Astrocyte (in vitro differentiated cells and primary cell): ENCODE measurements around the gene RBPMS2. TPM values are rescaled to one million over a fixed set of nuclear protein-coding genes. Genes with fewer than 3 reads are reported as not detected.

Source experiments
- DNase-seq: peaks from one replicate; pipeline ENCODE4 v3.0.0-alpha.2; 2010; ENCODE audit warnings: low read depth
- FAIRE-seq: peaks from 2 replicates; lab custom pipeline; 2011; peaks lifted over from hg19 to GRCh38; lab: Jason Lieb, UNC
- H2AFZ ChIP-seq: 2 replicates; pipeline ENCODE4 v1.6.0; 2012; ENCODE audit warnings: low read depth, low read length, inconsistent platforms
- H3K27ac ChIP-seq: 2 replicates; pipeline ENCODE4 v1.5.1; 2011; ENCODE audit warnings: low read depth, low read length, inconsistent platforms
- H3K27me3 ChIP-seq: 2 replicates; pipeline ENCODE4 v1.6.0; 2011; ENCODE audit warnings: low read length, inconsistent platforms; ENCODE audit not compliant: insufficient read depth
- H3K36me3 ChIP-seq: 2 replicates; pipeline ENCODE4 v1.5.1; 2011; ENCODE audit warnings: low read length, inconsistent platforms; ENCODE audit not compliant: insufficient read depth
- H3K4me1 ChIP-seq: 2 replicates; pipeline ENCODE4 v1.5.1; 2011; ENCODE audit warnings: low read length, inconsistent platforms; ENCODE audit not compliant: insufficient read depth
- H3K4me2 ChIP-seq: 2 replicates; pipeline ENCODE4 v1.6.0; 2012; ENCODE audit warnings: low read length, inconsistent platforms
- H3K4me3 ChIP-seq: 2 replicates; pipeline ENCODE4 v1.5.1; 2011; ENCODE audit warnings: low read depth, mild to moderate bottlenecking, low read length, inconsistent platforms; ENCODE audit not compliant: insufficient read depth
- H3K79me2 ChIP-seq: 2 replicates; pipeline ENCODE4 v1.6.0; 2012; ENCODE audit warnings: mild to moderate bottlenecking, low read length, inconsistent platforms; ENCODE audit not compliant: insufficient read depth
- H3K9ac ChIP-seq: 2 replicates; pipeline ENCODE4 v1.6.0; 2012; ENCODE audit warnings: mild to moderate bottlenecking, low read length, inconsistent platforms
- H3K9me3 ChIP-seq: 2 replicates; pipeline ENCODE4 v1.5.1; 2012; ENCODE audit warnings: low read depth, mild to moderate bottlenecking, low read length, inconsistent platforms; ENCODE audit not compliant: insufficient read depth
- H4K20me1 ChIP-seq: 2 replicates; pipeline ENCODE4 v1.6.0; 2012; ENCODE audit warnings: low read length, inconsistent platforms; ENCODE audit not compliant: insufficient read depth
- H3K27ac Mint-ChIP-seq: one replicate; pipeline ENCODE4 v1.8.0; 2021; ENCODE audit warnings: mild to moderate bottlenecking, mixed read lengths; ENCODE audit not compliant: unreplicated experiment
- H3K27me3 Mint-ChIP-seq: one replicate; pipeline ENCODE4 v1.8.0; 2021; ENCODE audit warnings: low read depth, mixed read lengths; ENCODE audit not compliant: unreplicated experiment
- H3K36me3 Mint-ChIP-seq: one replicate; pipeline ENCODE4 v1.8.0; 2021; ENCODE audit warnings: low read depth, mixed read lengths; ENCODE audit not compliant: unreplicated experiment
- H3K4me1 Mint-ChIP-seq: one replicate; pipeline ENCODE4 v1.8.0; 2021; ENCODE audit warnings: low read depth, mixed read lengths; ENCODE audit not compliant: unreplicated experiment
- H3K4me3 Mint-ChIP-seq: one replicate; pipeline ENCODE4 v1.8.0; 2021; ENCODE audit warnings: mild to moderate bottlenecking, moderate library complexity, mixed read lengths; ENCODE audit not compliant: unreplicated experiment
- H3K9me3 Mint-ChIP-seq: one replicate; pipeline ENCODE4 v1.8.0; 2021; ENCODE audit warnings: mild to moderate bottlenecking, mixed read lengths; ENCODE audit not compliant: unreplicated experiment
- EZH2 ChIP-seq: IDR thresholded peaks from 2 replicates; pipeline ENCODE4 v1.6.1; 2012; ENCODE audit warnings: mild to moderate bottlenecking, low read length, inconsistent platforms; ENCODE audit not compliant: insufficient read depth
- total RNA-seq: library from RNA; stranded (reverse); gene quantifications from 2 replicates; pipeline ENCODE4 v1.2.1, GENCODE V29; 2021
- TF ChIP-seq, protein P1 (sequence below): IDR thresholded peaks from 2 replicates; pipeline ENCODE4 v1.5.1; 2011; ENCODE audit warnings: low read depth, mild to moderate bottlenecking, inconsistent platforms, low read length, moderate library complexity; ENCODE audit not compliant: insufficient read depth

RBPMS2 gene
- total RNA-seq, 1 donor from 2014 or later = 10.6 TPM

DNA sequence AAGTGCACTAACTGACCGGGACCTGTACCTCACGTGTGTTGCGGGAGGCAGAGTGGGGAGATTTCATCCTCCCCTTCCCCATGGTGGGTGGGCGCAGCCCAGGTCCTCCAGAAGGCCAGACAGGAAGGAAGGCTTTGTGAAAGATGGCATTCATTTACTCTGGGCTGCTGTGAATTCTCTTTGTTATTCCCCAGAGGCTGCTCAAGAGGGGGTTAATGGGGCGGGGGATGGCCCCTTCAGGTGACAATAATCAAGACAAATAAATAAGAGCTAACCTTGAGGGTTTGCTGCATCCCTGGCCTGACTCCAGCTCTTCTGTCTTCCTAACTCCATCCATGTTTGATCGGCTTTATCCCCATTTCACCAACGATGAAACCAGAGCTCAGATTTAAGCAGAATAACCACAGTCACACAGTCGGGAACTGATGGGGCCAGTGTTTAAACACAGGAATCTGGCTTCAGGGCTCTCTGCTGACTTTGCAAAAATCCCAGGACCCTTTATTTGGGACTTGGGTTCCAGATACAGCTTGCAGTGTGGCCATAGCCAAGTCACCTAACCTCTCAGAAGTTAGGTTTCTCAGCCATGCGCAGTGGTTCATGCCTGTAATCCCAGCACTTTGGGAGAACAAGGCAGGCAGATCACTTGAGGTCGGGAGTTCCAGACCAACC, 33.5 kb upstream of the RBPMS2 start:
- Histone ChIP-seq H3K27ac (no peak overlapping the region), H3K27me3 (peaks cover 7% of the 10 kb centered on the region), H3K9me3 (no peaks in the 10 kb centered on the region), H3K4me3 (no peak overlapping the region), H3K9ac (no peak overlapping the region), H4K20me1 (no peaks in the 10 kb centered on the region), H3K4me2 (no peak overlapping the region), H2AFZ (no peak overlapping the region), H3K79me2 (no peaks in the 10 kb centered on the region), H3K36me3 (no peaks in the 10 kb centered on the region), H3K4me1 (peaks cover 4% of the 10 kb centered on the region)
- no peak for FAIRE-seq
- peaks cover 13% of the 10 kb centered on the region for H3K4me1 Mint-ChIP-seq
- peaks cover 26% of the 10 kb centered on the region for H3K27me3 Mint-ChIP-seq
- no peak for DNase-seq
- H3K9me3 Mint-ChIP-seq = no peaks in the 10 kb centered on the region
- H3K4me3 Mint-ChIP-seq = no peak overlapping the region
- H3K27ac Mint-ChIP-seq = no peak overlapping the region
- peaks cover 2% of the 10 kb centered on the region for H3K36me3 Mint-ChIP-seq
- TF ChIP-seq, protein P1, sequence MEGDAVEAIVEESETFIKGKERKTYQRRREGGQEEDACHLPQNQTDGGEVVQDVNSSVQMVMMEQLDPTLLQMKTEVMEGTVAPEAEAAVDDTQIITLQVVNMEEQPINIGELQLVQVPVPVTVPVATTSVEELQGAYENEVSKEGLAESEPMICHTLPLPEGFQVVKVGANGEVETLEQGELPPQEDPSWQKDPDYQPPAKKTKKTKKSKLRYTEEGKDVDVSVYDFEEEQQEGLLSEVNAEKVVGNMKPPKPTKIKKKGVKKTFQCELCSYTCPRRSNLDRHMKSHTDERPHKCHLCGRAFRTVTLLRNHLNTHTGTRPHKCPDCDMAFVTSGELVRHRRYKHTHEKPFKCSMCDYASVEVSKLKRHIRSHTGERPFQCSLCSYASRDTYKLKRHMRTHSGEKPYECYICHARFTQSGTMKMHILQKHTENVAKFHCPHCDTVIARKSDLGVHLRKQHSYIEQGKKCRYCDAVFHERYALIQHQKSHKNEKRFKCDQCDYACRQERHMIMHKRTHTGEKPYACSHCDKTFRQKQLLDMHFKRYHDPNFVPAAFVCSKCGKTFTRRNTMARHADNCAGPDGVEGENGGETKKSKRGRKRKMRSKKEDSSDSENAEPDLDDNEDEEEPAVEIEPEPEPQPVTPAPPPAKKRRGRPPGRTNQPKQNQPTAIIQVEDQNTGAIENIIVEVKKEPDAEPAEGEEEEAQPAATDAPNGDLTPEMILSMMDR = no peak
- no peak for TF ChIP-seq EZH2

DNA sequence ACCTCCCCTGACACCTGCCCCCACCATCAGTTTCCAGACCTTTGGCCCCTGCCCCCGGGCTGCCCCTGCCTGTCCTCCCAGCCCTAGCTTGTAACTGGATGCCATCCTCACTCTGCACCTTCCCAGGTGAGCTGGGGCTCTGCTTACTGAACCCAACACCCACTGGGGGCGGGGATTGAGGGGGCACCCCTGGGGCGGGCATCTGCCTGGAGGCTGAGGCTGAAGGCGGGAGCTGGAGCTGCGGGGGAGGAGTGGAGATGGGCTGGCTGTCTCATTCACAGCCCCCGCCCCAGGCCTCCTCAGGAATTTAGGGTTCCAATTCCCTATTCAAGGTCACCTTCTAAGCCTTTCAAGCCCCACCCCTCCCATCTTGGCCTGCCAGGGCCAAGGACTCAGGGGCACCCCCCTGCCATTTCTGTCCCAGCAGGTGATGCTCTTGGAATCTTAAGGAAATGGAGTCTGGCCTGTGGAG, 32.4 kb upstream of the RBPMS2 start:
- no peaks in the 10 kb centered on the region for H3K9me3 Mint-ChIP-seq
- H3K4me1 Mint-ChIP-seq = peaks cover 9% of the 10 kb centered on the region
- peaks cover 7% of the 10 kb centered on the region for H3K27me3 ChIP-seq
- H3K36me3 Mint-ChIP-seq = peaks cover 2% of the 10 kb centered on the region
- no peaks in the 10 kb centered on the region for H4K20me1 ChIP-seq
- TF ChIP-seq EZH2 = no peak
- TF ChIP-seq, protein P1 = no peak
- FAIRE-seq (no peak), DNase-seq (no peak)
- peaks cover 4% of the 10 kb centered on the region for H3K4me1 ChIP-seq
- H3K27me3 Mint-ChIP-seq = peaks cover 26% of the 10 kb centered on the region
- no peak overlapping the region for H2AFZ ChIP-seq
- no peaks in the 10 kb centered on the region for H3K36me3 ChIP-seq
- H3K27ac ChIP-seq = no peak overlapping the region
- H3K79me2 ChIP-seq = no peaks in the 10 kb centered on the region
- no peak overlapping the region for H3K4me3 Mint-ChIP-seq
- no peak overlapping the region for H3K4me2 ChIP-seq
- H3K27ac Mint-ChIP-seq = no peak overlapping the region
- no peak overlapping the region for H3K4me3 ChIP-seq
- H3K9ac ChIP-seq = no peak overlapping the region
- H3K9me3 ChIP-seq = no peaks in the 10 kb centered on the region
